Activated B cell treated with CpG ODN at 0.5 μM for 24 hours (primary cell): ENCODE data around the gene SAMM50. TPM values are rescaled to one million over a fixed set of nuclear protein-coding genes. Genes with fewer than 3 reads are reported as not detected.

ENCODE experiments used
- ATAC-seq: fragments of 200-7000 bp; cut with Tn5 transposase; one replicate; pipeline ENCODE4 v1.10.0; 2021; ENCODE audit warnings: low read depth, mild to moderate bottlenecking, moderate library complexity
- CTCF ChIA-PET: fragments of 350-600 bp; sonication (Branson Sonifier 250); formaldehyde crosslinking; loops from one replicate; lab custom pipeline; 2021; ENCODE audit warnings: antibody characterized with exemption; lab: Charles Lee
- POLR2A ChIA-PET: fragments of 350-600 bp; sonication (Branson Sonifier 250); formaldehyde crosslinking; loops from one replicate; lab custom pipeline; 2021; ENCODE audit warnings: antibody characterized with exemption; lab: Charles Lee
- DNase-seq: peaks from one replicate; pipeline ENCODE4 v3.0.0; 2022
- H3K27ac Mint-ChIP-seq: one replicate; pipeline ENCODE4 v1.8.0; 2020; ENCODE audit warnings: mixed read lengths
- H3K27me3 Mint-ChIP-seq: one replicate; pipeline ENCODE4 v1.8.0; 2021; ENCODE audit warnings: mixed read lengths
- H3K36me3 Mint-ChIP-seq: one replicate; pipeline ENCODE4 v1.8.0; 2021; ENCODE audit warnings: low read depth, mixed read lengths
- H3K4me1 Mint-ChIP-seq: one replicate; pipeline ENCODE4 v1.8.0; 2021; ENCODE audit warnings: mixed read lengths
- H3K4me3 Mint-ChIP-seq: one replicate; pipeline ENCODE4 v1.8.0; 2020; ENCODE audit warnings: mild to moderate bottlenecking, mixed read lengths
- H3K9me3 Mint-ChIP-seq: one replicate; pipeline ENCODE4 v1.8.0; 2020; ENCODE audit warnings: mixed read lengths
- intact Hi-C: fragments of 100-400 bp; cut with micrococcal nuclease; formaldehyde crosslinking; loops from one replicate; pipeline ENCODE4 v1.15.1; 2024
- total RNA-seq: library from RNA; stranded (reverse); gene quantifications from 2 replicates; pipeline ENCODE4 v1.2.3, GENCODE V29; 2022
- TF ChIP-seq, protein P1 (sequence below): fragments of 200-600 bp; IDR thresholded peaks from one replicate; pipeline ENCODE4 v1.8.0; 2022; ENCODE audit warnings: antibody characterized with exemption, mild to moderate bottlenecking

Gene SAMM50
- total RNA-seq, 1 donor from 2014 or later, result 51.2 TPM

DNA sequence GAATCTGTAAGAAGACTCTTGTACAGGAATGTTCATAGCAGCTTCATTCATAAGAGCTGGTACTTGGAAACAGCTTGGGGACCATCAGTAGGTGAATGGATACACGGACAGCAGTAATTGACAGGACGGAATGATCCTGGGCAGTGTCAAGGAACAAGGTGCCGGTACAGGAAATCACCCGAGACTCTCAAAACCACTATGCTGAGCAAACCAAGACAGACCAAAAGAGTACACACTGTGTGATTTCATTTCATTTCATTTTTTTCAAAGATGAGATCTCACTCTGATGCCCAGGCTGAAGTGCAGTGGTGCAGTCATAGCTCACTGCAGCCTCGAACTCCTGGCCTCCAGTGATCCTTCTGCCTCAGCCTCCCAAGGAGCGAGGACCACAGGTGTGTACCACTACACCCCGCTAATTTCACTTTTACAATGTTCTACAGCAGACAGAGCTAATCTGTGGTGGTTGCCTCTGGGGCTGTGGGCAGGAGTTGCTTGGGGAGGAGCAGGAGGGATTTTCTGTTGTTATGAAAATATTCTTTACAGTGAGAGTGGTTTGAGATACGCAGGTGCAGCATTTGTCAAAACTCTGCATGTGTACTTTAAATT is 84.4 kb downstream of the SAMM50 start:
- TF ChIP-seq, protein P1, sequence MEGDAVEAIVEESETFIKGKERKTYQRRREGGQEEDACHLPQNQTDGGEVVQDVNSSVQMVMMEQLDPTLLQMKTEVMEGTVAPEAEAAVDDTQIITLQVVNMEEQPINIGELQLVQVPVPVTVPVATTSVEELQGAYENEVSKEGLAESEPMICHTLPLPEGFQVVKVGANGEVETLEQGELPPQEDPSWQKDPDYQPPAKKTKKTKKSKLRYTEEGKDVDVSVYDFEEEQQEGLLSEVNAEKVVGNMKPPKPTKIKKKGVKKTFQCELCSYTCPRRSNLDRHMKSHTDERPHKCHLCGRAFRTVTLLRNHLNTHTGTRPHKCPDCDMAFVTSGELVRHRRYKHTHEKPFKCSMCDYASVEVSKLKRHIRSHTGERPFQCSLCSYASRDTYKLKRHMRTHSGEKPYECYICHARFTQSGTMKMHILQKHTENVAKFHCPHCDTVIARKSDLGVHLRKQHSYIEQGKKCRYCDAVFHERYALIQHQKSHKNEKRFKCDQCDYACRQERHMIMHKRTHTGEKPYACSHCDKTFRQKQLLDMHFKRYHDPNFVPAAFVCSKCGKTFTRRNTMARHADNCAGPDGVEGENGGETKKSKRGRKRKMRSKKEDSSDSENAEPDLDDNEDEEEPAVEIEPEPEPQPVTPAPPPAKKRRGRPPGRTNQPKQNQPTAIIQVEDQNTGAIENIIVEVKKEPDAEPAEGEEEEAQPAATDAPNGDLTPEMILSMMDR, result no peak
- H3K36me3 Mint-ChIP-seq, result peaks cover 4% of the 10 kb centered on the region
- H3K27ac Mint-ChIP-seq, result no peak overlapping the region
- no peaks in the 10 kb centered on the region for H3K9me3 Mint-ChIP-seq
- intact Hi-C loops, result no loop called here
- no peak for ATAC-seq
- H3K27me3 Mint-ChIP-seq, result no peaks in the 10 kb centered on the region
- POLR2A ChIA-PET, result interaction anchor here (1.1 kb wide), 1 partner anchor 29 kb away, joined by 3 read pairs; no protein-coding TSS in a partner anchor
- CTCF ChIA-PET, result interaction anchor here (0.8 kb wide), 1 partner anchor 222 kb away, joined by 3 read pairs; no protein-coding TSS in a partner anchor
- H3K4me3 Mint-ChIP-seq, result no peak overlapping the region
- DNase-seq, result no peak
- peaks cover 36% of the 10 kb centered on the region for H3K4me1 Mint-ChIP-seq

DNA sequence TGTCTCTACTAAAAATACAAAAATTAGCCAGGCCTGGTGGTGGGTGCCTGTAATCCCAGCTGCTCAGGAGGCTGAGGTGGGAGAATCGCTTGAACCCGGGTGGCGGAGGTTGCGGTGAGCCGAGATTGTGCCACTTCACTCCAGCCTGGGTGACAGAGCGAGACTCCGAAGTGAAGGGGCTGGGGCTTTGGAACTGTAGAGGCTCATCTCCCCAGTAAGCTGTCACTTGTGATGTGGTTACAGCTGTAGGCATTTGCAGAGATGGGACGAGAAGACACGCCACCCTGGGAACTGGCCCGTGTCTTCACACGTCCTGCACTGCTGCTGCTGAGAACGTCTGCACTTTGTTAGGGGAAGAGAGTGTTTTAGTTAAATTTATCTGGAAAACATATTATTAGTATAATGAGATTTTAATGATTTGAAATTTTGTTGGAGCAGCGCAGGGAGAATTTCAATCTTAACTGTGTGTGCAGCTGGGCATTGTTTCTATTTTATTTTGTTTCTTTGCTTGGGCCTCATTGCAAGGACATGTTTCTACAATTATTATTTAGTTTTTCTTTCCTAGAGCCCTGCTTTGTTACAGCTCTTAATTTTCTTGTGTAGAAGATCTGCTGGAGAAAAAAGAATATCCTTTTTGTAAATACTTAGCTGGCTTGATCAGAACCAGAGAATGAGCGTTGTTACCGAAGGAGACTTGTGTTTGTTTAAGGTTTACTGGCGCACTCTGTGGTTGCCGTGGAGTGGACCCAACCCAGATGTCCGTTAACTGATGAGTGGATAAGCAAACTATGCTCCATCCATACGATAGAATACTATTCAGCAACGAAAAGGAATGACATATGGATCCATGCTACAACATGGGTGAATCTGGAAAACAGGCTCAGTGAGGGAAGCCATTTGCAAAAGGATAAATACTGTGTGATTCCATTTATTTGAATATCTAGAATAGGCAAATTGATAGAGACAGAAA is 87.3 kb downstream of the SAMM50 start:
- CTCF ChIA-PET, result interaction anchor here (1.0 to 3.1 kb wide), 3 partner anchors 9 to 49 kb away, joined by 3 to 14 read pairs (median 7); no protein-coding TSS in a partner anchor
- Mint-ChIP-seq H3K27me3 (no peaks in the 10 kb centered on the region), H3K36me3 (peaks cover 11% of the 10 kb centered on the region), H3K9me3 (no peaks in the 10 kb centered on the region), H3K4me3 (peak overlapping the region; percentile 40), H3K27ac (peak overlapping the region; percentile 38), H3K4me1 (peaks cover 55% of the 10 kb centered on the region)
- ATAC-seq, result peak; percentile 91
- POLR2A ChIA-PET, result interaction anchor here (0.6 to 2.2 kb wide), 5 partner anchors 14 to 49 kb away, joined by 3 to 21 read pairs (median 5); partner anchors contain the start of gene PARVB
- TF ChIP-seq, protein P1, result no peak
- peak; percentile 23 for DNase-seq
- intact Hi-C loops, result loop anchor here (1.0 to 2.0 kb wide), 3 partner anchors 15 to 46 kb away; no protein-coding TSS in a partner anchor

DNA sequence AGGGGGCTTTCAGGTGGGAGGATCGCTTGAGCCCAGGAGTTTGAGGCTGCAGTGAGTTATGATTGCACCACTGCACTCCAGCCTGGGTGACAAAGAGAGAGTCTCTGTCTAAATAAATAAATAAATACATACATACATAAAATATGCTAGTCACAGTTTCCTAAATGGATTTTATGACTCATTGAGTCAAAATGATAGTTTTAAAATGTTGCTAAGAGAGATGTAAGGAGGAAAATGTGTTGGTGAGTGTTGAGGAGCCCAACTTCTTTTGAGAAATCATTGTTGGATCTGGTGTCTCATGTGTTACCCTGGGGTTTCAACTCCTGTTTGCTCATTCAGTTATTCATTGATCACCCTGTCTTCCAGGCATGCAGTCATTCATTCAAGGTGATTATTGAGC is 89.9 kb downstream of the SAMM50 start:
- no peak for ATAC-seq
- Mint-ChIP-seq H3K9me3 (no peaks in the 10 kb centered on the region), H3K27ac (no peak overlapping the region), H3K36me3 (peaks cover 16% of the 10 kb centered on the region), H3K4me1 (peaks cover 75% of the 10 kb centered on the region), H3K27me3 (no peaks in the 10 kb centered on the region), H3K4me3 (no peak overlapping the region)
- no peak for DNase-seq
- intact Hi-C loops, result no loop called here
- ChIA-PET CTCF (no interaction called here), POLR2A (no interaction called here)
- TF ChIP-seq, protein P1, result no peak

Other genes with a start within 250 kb of the SAMM50 start
- gene EFCAB6, start 143.1 kb upstream of the SAMM50 start, total RNA-seq, result 0.46 TPM in 1 of 2 replicates, not detected in the other
- not detected in 2 replicates for gene SULT4A1, start 92.9 kb upstream of the SAMM50 start, total RNA-seq
- not detected in 2 replicates for gene PNPLA5, start 63.4 kb upstream of the SAMM50 start, total RNA-seq
- 0.33 TPM in 1 of 2 replicates, not detected in the other for gene PNPLA3, start 31.6 kb upstream of the SAMM50 start, total RNA-seq
- 53.5 and 53.6 TPM in 2 replicates for gene PARVB, start 68.9 kb downstream of the SAMM50 start, total RNA-seq
- 91.6 and 96.1 TPM in 2 replicates for gene PARVG, start 225.5 kb downstream of the SAMM50 start, total RNA-seq